ENCODE measurements around the gene MIGA2.

MIGA2 gene

GRCh38 chr9:129104051-129104450, 67.6 kb downstream of the MIGA2 start:
- no peak overlapping the region for H3K4me3 ChIP-seq (ENCODE audit: control insufficient read depth, low read depth, low read length)
- no peak for DNase-seq (ENCODE audit: low read depth)
- TF ChIP-seq CTCF (IDR thresholded peaks at IDR 0.05; ENCODE audit: control insufficient read depth, insufficient read depth, low read depth, low read length, missing control alignments): no peak

DNA sequence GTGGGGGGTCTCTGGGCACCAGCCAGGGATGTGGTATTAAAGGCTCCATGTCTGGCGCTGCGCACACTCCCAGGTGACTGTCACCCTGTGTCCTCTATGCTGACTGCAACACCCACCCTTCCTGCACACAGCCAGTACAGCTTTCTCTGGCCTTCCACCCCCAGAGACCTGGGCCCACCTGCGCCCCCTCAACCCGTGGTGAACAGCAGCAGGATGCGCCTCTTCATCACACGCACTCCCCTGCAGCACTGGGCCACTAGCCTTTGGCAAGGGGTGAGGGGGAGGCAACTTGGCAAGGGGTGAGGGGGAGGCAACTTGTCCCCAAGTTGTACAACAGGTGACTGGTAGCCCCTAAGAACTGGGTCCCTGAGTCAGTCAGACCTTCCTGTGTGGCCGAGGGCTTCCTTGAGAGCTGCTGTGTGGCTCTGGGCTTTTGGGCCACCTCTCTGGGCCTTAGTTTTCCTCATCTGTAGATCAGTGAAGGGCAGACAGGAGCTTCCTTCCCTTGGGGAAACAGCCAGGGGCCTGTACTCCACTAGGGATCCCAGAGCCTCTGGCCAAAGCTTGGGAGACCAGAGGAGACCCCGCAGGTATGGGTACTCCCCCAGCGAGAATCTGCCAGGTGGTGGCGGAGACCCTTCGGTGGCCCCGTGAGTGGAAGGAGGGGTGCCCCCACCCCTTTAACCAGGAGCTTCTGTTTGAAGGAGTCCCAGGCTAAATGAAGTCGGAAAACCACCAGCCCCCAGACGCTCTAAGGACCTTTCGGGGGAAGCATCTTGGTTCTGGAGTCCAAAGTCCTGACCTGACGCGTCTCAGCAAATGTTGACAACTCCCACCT, 69.7 kb downstream of the MIGA2 start:
- H3K4me3 ChIP-seq (ENCODE audit: control insufficient read depth, low read depth, low read length): no peak overlapping the region
- no peak for DNase-seq (ENCODE audit: low read depth)
- TF ChIP-seq CTCF (IDR thresholded peaks at IDR 0.05; ENCODE audit: control insufficient read depth, insufficient read depth, low read depth, low read length, missing control alignments): no peak

DNA sequence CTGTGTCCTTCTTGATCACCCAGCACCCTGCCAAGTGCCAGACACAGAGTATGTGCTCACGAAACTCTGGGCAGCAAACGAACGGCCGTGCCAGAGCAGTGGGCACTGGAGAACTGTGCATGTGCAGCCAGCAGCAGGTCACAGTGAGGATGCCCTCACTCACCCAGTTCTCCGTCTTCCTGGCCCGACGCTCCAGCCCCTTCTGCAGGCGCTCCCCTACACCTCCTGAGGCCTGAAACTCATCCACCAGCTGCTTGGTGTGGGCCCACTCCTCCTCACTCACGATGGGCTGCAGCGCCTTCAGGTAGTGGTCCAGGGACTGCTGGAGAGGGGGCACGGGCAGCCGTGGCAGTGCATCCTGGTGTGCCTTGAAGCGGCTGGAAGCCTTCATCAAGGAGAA, 71.2 kb downstream of the MIGA2 start:
- no peak overlapping the region for H3K4me3 ChIP-seq (ENCODE audit: control insufficient read depth, low read depth, low read length)
- DNase-seq (ENCODE audit: low read depth): no peak
- no peak for TF ChIP-seq CTCF (IDR thresholded peaks at IDR 0.05; ENCODE audit: control insufficient read depth, insufficient read depth, low read depth, low read length, missing control alignments)

GRCh38 chr9:129108083-129108804, 71.8 kb downstream of the MIGA2 start:
- H3K4me3 ChIP-seq (ENCODE audit: control insufficient read depth, low read depth, low read length): no peak overlapping the region
- no peak for DNase-seq (ENCODE audit: low read depth)
- TF ChIP-seq CTCF (IDR thresholded peaks at IDR 0.05; ENCODE audit: control insufficient read depth, insufficient read depth, low read depth, low read length, missing control alignments): no peak

DNA sequence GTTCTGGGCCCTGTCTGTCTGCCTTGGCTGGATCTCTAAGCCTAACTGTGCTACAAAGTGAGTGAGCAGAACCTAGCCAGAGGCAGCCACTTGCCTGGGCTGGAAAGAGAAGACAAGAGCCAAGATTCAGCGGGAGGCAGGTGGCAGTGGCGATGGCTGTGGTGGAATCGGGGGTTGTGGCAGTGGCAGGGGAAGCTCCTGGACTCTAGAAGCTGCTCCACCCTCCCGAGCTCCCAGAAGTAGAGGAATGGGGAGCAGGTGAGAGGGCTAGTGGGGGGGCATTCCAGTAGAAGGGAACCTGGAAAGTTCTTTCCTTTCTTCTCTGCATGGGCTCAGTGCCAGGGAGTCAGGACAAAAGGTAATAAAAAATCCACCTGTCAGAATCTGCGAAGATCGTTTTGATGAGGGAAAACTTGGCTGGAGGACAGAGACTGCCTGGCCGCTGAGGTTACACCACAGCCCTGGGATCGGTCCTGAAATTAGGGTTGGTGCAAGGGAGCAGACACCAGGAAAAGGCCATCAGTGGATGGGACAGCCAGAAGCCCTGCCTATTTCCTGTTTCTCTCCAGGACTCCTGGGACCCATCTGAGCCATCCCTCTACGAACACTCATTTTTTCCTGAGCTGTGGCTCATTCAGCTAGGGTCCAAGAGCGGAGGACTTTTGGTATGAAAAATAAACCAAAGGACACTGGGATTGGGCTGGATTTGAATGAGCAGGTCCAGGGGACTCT, 72.5 kb downstream of the MIGA2 start:
- H3K4me3 ChIP-seq (ENCODE audit: control insufficient read depth, low read depth, low read length): peak overlapping the region; percentile 48
- no peak for DNase-seq (ENCODE audit: low read depth)
- no peak for TF ChIP-seq CTCF (IDR thresholded peaks at IDR 0.05; ENCODE audit: control insufficient read depth, insufficient read depth, low read depth, low read length, missing control alignments)

- H3K4me3 ChIP-seq (ENCODE audit: control insufficient read depth, low read depth, low read length): peak overlapping the region; percentile 48
- DNase-seq (ENCODE audit: low read depth): no peak
Observed at GRCh38 chr9:129109537-129109903, 73.1 kb downstream of the MIGA2 start.

More at GRCh38 chr9:129109537-129109903, 73.1 kb downstream of the MIGA2 start:
- TF ChIP-seq CTCF (IDR thresholded peaks at IDR 0.05; ENCODE audit: control insufficient read depth, insufficient read depth, low read depth, low read length, missing control alignments): no peak
